HepG2 (cell line): ENCODE measurements around the gene CNOT6. TPM values are rescaled to one million over a fixed set of nuclear protein-coding genes. Genes with fewer than 3 reads are reported as not detected.

Source experiments
- FOXA3 ChIP-seq: IDR thresholded peaks from 2 replicates; pipeline ENCODE4 v1.6.1; 2016; ENCODE audit warnings: missing genetic modification reagents, missing compliant biosample characterization
- GPN1 ChIP-seq: sonication (generic); formaldehyde crosslinking; IDR thresholded peaks from 2 replicates; pipeline ENCODE4 v1.5.1; 2020; ENCODE audit warnings: missing genetic modification reagents, borderline replicate concordance
- RCOR2 ChIP-seq: IDR thresholded peaks from 2 replicates; pipeline ENCODE4 v1.6.1; 2016; ENCODE audit warnings: missing biosample characterization, missing genetic modification reagents
- SNRNP70 ChIP-seq: fragments of 200-400 bp; formaldehyde crosslinking; IDR thresholded peaks from 2 replicates; pipeline ENCODE4 v1.6.1; 2017; ENCODE audit warnings: mild to moderate bottlenecking, low read depth, low read length, moderate library complexity
- SP1 ChIP-seq, 2 experiments: fragments of 450-650 bp in 1 of 2; sonication (generic) in 1 of 2; formaldehyde crosslinking in 1 of 2; IDR thresholded peaks; 2 replicates each; pipeline versions ENCODE4 v1.4.0 to v1.6.1; 2016 to 2020; ENCODE audit warnings: missing genetic modification reagents in 1 of 2
- SP5 ChIP-seq: IDR thresholded peaks from 2 replicates; pipeline ENCODE4 v1.6.1; 2016; ENCODE audit warnings: low read depth, borderline replicate concordance
- TOPORS ChIP-seq: sonication (generic); formaldehyde crosslinking; IDR thresholded peaks from 2 replicates; pipeline ENCODE4 v1.8.0; 2023; ENCODE audit warnings: mild to moderate bottlenecking, missing genetic modification reagents
- XRCC5 ChIP-seq: fragments of 200-400 bp; formaldehyde crosslinking; optimal IDR thresholded peaks from 2 replicates; pipeline ENCODE3; 2017; ENCODE audit warnings: mild to moderate bottlenecking, low read length
- ZNF224 ChIP-seq: sonication (generic); formaldehyde crosslinking; IDR thresholded peaks from 2 replicates; pipeline ENCODE4 v1.5.0; 2020; ENCODE audit warnings: mild to moderate bottlenecking, missing genetic modification reagents
- ZNF253 ChIP-seq: sonication (generic); formaldehyde crosslinking; IDR thresholded peaks from 2 replicates; pipeline ENCODE4 v1.8.0; 2022; ENCODE audit warnings: mild to moderate bottlenecking, missing genetic modification reagents, borderline replicate concordance
- ZNF264 ChIP-seq: sonication (generic); formaldehyde crosslinking; IDR thresholded peaks from 2 replicates; pipeline ENCODE4 v1.4.0; 2020; ENCODE audit warnings: missing genetic modification reagents
- ZNF567 ChIP-seq: sonication (generic); formaldehyde crosslinking; IDR thresholded peaks from 2 replicates; pipeline ENCODE4 v1.8.1; 2023; ENCODE audit warnings: mild to moderate bottlenecking, missing genetic modification reagents, borderline replicate concordance
- ZNF772 ChIP-seq: sonication (generic); formaldehyde crosslinking; IDR thresholded peaks from 2 replicates; pipeline ENCODE4 v1.5.0; 2020; ENCODE audit warnings: mild to moderate bottlenecking, missing genetic modification reagents
- ZNF790 ChIP-seq: sonication (generic); formaldehyde crosslinking; IDR thresholded peaks from 2 replicates; pipeline ENCODE4 v1.8.0; 2022; ENCODE audit warnings: missing genetic modification reagents, mild to moderate bottlenecking, borderline replicate concordance
- ZNF878 ChIP-seq: sonication (generic); formaldehyde crosslinking; IDR thresholded peaks from 2 replicates; pipeline ENCODE4 v1.8.1; 2023; ENCODE audit warnings: mild to moderate bottlenecking, missing genetic modification reagents, moderate library complexity
- ZSCAN30 ChIP-seq: sonication (generic); formaldehyde crosslinking; IDR thresholded peaks from 2 replicates; pipeline ENCODE4 v1.5.0; 2020; ENCODE audit warnings: mild to moderate bottlenecking, missing genetic modification reagents
- polyA plus RNA-seq, 8 experiments: library from polyadenylated mRNA; depleted of rRNA in 3 of 8; stranded (reverse) in 7 of 8; unstranded in 1 of 8; fragments of >200 nt; fragmentation: Illumina TruSeq in 4 of 8; extraction: Trizol in 4 of 8; gene quantifications; 2 replicates each; pipeline versions ENCODE4 v1.2.1 to v1.2.3, GENCODE V29; 2011 to 2016; ENCODE audit warnings: low read depth in 4 of 8, missing spikeins in 1 of 8, mixed read lengths in 1 of 8; ENCODE audit not compliant: insufficient read depth in 1 of 8
- total RNA-seq, 5 experiments: library from RNA; depleted of rRNA; stranded (reverse); fragments of >200 nt; fragmentation: Illumina TruSeq; extraction: Trizol; gene quantifications; 2 replicates each; pipeline ENCODE4 v1.2.3, GENCODE V29; 2016; ENCODE audit warnings: low read depth in 1 of 5
- TF ChIP-seq, protein P1 (sequence below): sonication (generic); formaldehyde crosslinking; conservative IDR thresholded peaks from 2 replicates; pipeline ENCODE4 v1.8.0; 2022; ENCODE audit warnings: mild to moderate bottlenecking, moderate library complexity, missing genetic modification reagents
- TF ChIP-seq, protein P2 (sequence below): sonication (generic); formaldehyde crosslinking; IDR thresholded peaks from 2 replicates; pipeline ENCODE4 v1.5.0; 2020; ENCODE audit warnings: missing genetic modification reagents
- TF ChIP-seq, protein P3 (sequence below): sonication (generic); formaldehyde crosslinking; IDR thresholded peaks from 2 replicates; pipeline ENCODE4; 2020; ENCODE audit warnings: missing genetic modification reagents, mild to moderate bottlenecking, borderline replicate concordance
- TF ChIP-seq, protein P4 (sequence below): sonication (generic); formaldehyde crosslinking; conservative IDR thresholded peaks from 2 replicates; pipeline ENCODE4 v1.8.0; 2022; ENCODE audit warnings: low read depth, missing genetic modification reagents

CNOT6 gene
- total and polyA plus RNA-seq, 2 of the 13 experiments (the other 11 are each of a cell fraction or from before 2014, with no cell fraction given), result 8.8 to 9.1 TPM

DNA sequence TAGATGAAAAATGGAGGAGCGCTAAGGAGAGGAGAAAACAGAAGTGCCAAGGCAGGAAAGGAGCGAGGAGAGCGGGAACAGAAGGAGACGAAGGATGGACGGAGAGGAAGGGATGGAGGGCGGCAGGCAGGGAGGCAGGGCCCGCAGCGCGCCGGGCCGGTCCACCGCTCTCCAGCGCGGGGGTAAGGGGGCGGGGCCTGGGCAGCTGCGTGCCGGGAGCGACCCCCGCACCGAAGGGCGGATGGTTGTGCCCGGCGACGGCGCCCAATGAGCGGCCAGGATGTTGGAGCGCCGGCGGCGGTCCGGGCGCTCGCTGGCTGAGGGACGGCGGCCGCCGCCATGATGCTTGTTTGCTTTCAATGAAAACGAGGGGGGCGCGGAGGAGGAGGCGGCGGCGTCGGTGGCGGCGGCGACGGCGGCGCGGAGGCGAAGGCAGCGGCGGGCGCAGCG lies at the start of gene CNOT6 (continued):
- TF ChIP-seq, protein P1, sequence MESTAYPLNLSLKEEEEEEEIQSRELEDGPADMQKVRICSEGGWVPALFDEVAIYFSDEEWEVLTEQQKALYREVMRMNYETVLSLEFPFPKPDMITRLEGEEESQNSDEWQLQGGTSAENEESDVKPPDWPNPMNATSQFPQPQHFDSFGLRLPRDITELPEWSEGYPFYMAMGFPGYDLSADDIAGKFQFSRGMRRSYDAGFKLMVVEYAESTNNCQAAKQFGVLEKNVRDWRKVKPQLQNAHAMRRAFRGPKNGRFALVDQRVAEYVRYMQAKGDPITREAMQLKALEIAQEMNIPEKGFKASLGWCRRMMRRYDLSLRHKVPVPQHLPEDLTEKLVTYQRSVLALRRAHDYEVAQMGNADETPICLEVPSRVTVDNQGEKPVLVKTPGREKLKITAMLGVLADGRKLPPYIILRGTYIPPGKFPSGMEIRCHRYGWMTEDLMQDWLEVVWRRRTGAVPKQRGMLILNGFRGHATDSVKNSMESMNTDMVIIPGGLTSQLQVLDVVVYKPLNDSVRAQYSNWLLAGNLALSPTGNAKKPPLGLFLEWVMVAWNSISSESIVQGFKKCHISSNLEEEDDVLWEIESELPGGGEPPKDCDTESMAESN (CRISPR knock-in tag), result peak; percentile 67; the same call in 1 of the 2 replicates
- TF ChIP-seq, protein P2, sequence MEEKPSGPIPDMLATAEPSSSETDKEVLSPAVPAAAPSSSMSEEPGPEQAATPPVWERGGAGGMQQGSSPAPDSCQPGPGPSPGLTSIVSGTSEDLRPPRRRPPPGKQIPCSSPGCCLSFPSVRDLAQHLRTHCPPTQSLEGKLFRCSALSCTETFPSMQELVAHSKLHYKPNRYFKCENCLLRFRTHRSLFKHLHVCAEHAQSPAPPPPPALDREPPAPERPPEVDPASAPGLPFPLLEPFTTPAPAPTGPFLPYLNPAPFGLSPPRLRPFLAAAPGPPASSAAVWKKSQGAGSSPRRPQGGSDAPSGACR (CRISPR knock-in tag), result no peak
- no peak for TF ChIP-seq ZNF224 (CRISPR knock-in tag)
- TF ChIP-seq, protein P3, sequence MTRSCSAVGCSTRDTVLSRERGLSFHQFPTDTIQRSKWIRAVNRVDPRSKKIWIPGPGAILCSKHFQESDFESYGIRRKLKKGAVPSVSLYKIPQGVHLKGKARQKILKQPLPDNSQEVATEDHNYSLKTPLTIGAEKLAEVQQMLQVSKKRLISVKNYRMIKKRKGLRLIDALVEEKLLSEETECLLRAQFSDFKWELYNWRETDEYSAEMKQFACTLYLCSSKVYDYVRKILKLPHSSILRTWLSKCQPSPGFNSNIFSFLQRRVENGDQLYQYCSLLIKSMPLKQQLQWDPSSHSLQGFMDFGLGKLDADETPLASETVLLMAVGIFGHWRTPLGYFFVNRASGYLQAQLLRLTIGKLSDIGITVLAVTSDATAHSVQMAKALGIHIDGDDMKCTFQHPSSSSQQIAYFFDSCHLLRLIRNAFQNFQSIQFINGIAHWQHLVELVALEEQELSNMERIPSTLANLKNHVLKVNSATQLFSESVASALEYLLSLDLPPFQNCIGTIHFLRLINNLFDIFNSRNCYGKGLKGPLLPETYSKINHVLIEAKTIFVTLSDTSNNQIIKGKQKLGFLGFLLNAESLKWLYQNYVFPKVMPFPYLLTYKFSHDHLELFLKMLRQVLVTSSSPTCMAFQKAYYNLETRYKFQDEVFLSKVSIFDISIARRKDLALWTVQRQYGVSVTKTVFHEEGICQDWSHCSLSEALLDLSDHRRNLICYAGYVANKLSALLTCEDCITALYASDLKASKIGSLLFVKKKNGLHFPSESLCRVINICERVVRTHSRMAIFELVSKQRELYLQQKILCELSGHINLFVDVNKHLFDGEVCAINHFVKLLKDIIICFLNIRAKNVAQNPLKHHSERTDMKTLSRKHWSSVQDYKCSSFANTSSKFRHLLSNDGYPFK (CRISPR knock-in tag), result peak; percentile 47; the same call in 1 of the 2 replicates
- TF ChIP-seq TOPORS (CRISPR knock-in tag), result peak; percentile 98
- no peak for TF ChIP-seq ZSCAN30 (CRISPR knock-in tag)
- peak; percentile 64; the same call in 1 of the 2 replicates for TF ChIP-seq FOXA3 (CRISPR knock-in tag)
- TF ChIP-seq SP5 (CRISPR knock-in tag), result peak; percentile 89
- TF ChIP-seq ZNF878 (CRISPR knock-in tag), result no peak
- no peak for TF ChIP-seq ZNF253 (CRISPR knock-in tag)
- TF ChIP-seq ZNF790 (CRISPR knock-in tag), result no peak
- TF ChIP-seq, protein P4, sequence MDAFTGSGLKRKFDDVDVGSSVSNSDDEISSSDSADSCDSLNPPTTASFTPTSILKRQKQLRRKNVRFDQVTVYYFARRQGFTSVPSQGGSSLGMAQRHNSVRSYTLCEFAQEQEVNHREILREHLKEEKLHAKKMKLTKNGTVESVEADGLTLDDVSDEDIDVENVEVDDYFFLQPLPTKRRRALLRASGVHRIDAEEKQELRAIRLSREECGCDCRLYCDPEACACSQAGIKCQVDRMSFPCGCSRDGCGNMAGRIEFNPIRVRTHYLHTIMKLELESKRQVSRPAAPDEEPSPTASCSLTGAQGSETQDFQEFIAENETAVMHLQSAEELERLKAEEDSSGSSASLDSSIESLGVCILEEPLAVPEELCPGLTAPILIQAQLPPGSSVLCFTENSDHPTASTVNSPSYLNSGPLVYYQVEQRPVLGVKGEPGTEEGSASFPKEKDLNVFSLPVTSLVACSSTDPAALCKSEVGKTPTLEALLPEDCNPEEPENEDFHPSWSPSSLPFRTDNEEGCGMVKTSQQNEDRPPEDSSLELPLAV (CRISPR knock-in tag), result no peak
- TF ChIP-seq RCOR2, result no peak
- TF ChIP-seq GPN1 (CRISPR knock-in tag), result peak; percentile 39; the same call in 1 of the 2 replicates
- peak; percentile 89 for TF ChIP-seq XRCC5
- 0 out of 2 replicates have a peak, but pooled peaks have one; percentile 37 for TF ChIP-seq ZNF772
- no peak for TF ChIP-seq ZNF264 (CRISPR knock-in tag)
- peak; percentile 74 for TF ChIP-seq SP1 (IDR thresholded peaks at IDR 0.05)
- peak; percentile 100 for TF ChIP-seq SP1 (CRISPR knock-in tag; IDR thresholded peaks at IDR 0.05)
- 0 out of 2 replicates have a peak, but pooled peaks have one; percentile 47 for TF ChIP-seq ZNF567 (CRISPR knock-in tag)
- TF ChIP-seq SNRNP70, result no peak
